Stimulated activated CD8-positive, alpha-beta memory T cell treated with anti-CD3 and anti-CD28 coated beads, Interleukin-15, amount 100 ng/mL, for 4 hours (primary cell): Measurements from ENCODE around the gene FUT7.
A peak's percentile ranks its signal among the peaks of the same experiment; 100 is the strongest.
"Not testable (repeated sequence)": the region's sequence is repeated elsewhere in the genome, so short reads cannot be mapped to it uniquely, and the experiment has no call there.

ENCODE experiments used
- DNase-seq, 2 donors: peaks; one replicate each; pipeline ENCODE4 v3.0.0-alpha.2; 2020; ENCODE audit warnings: low read depth in 2 of 2

FUT7 gene

DNA sequence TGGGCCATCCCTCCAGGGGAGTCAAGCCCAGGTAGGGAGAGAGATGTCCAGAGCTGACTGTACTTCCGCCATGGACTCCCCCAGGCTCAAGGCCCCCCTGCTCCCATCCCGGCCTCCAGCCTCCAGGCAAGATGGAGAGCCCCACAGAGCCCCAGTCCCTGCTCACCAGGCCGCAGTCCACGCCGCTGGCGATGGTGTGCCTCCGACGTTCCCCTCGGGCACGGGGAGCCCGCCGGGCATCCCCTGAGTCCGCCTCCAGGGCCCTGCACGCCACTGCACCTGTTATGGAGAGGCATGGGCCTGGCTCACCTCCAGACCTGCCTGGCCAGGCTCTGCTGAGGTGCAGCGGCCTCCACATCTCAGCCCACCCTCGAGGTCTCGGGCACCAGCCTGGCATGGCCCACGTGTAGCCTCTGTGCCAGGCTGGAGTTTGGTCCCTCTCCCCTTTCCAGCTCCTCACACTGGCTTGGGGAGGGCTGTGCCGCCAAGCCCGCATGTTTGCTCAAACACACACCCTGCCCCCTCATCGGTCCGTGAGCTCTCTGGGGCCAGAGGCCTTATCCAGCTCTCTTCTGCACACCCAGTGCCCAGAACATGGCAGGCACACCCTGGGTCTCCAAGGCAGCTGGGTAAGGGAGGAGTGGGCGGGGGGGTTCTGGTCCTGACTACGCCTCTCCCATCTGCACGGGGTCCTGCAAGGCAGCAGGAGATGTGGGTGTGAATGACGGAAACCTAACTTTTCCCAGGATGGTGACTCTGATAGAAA, 34.4 kb upstream of the FUT7 start:
- DNase-seq, result no peak

DNA sequence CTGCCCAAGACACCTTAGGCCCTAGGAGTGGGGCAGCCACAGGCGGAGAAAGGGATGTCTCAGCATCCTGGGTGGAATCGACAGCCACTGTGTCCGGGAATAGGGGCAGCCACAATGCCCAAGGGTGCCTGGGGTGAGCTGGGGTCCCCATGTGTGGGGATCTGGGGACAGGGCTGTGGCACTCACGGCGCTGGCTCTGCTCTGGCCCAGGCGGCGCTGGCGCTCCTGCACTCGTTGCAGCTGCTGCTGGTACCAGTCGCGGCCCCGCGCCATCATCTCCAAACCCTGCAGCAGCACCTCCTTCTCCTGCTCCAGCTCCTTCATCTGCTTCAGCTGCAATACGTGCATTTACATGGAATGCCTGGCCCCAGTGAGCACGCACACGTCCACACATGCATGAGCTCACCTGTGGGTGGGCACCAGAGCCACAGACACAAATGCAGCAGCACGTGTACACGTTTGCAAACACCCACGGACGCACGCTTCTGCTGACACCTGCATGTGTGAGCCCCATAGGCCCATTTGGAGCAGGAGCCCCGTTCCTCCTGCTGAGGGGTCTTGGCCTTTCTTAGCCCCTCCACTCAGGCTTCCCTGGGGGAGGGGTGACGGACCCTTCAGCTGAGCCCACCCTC, 33.6 kb upstream of the FUT7 start:
- no peak for DNase-seq

DNA sequence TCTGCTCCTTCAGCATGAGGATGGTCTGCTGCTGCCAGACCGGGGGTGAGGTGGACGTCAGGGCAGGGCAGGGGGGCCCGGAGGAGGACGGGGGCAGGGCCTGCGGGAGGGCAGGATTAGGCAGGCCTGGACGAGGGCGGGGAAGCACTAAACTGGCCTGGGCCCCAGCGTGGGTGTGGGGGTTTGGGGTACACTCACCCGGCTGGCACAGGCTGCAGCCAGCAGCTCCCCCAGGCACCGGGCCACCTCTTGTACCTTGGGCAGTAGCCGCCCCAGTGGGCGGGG, 32.9 kb upstream of the FUT7 start:
- no peak for DNase-seq

DNA sequence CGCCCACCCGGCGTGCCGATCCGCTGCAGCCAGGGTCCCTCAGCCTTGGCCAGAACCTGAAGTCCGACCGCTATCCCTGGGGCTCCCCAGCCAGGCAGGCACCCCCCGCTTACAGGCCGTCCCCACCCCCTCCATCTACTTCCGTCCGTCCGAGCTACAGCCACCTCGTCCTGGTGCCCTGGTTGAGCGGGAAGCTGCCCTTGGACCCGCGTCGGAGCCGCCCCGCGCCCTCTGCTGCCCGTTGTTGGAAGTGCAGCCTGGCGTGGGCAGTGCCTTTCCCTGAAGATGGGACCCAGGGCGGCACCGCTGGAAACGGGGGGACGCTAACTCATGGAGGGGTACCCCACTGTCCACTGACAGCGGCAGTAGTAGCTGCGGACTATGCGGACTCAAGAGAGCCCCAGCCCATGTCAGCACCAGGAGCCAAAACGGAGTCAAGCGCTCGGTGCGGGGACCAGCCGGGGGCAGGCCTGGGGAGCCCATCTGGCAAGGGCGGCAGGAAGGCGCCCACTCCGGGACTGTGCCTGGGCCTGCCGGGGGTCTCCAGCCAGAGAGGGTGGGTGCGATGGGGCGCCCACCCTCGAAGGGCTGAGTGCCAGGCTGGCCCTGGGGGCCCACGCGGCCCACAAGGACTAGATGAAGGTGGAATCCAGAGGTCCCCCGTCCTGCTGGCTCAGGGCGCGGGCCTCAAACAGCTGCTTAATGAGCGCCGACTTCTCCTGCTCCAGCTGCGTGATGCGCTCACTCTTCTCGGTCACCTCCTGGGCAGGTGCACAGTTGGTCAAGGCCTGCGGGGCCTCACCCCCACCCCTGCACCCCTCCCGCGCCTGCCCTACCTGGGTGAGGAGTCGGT, 32.4 kb upstream of the FUT7 start:
- DNase-seq, result no peak

DNA sequence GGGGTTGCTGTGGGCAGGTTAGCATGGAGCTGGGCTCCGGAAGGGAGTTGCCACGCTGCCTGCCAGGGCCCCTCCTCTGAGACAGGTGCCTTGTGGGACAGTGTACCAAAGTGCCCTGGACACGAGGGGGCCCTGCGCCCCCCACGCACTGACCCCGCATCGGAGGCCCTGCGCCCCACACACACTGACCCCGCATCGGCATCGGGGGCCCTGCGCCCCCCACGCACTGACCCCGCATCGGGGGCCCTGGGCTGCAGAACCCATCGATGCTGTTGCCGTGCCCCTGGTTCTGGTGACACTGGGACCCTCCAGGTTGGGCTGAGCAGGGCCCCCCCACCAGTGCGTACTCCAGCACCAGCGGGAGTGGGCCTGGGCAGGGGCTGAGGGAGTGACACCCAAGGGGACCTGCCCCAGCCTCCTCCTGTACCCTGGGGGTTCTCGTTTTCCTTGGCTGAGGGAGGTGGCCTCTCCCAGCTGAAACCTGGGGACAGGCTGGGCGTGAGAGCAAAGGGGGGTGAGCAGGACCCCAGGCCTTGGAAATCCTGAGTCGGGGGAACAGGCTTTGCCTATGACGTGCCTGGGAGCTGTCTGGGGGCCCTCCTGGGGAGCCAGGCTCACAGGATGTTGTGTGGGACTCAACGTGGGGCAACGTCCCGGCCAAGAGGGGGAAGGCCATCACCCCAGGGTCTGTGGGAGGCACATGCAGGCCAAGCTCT, 31.6 kb upstream of the FUT7 start:
- DNase-seq, result no peak

DNA sequence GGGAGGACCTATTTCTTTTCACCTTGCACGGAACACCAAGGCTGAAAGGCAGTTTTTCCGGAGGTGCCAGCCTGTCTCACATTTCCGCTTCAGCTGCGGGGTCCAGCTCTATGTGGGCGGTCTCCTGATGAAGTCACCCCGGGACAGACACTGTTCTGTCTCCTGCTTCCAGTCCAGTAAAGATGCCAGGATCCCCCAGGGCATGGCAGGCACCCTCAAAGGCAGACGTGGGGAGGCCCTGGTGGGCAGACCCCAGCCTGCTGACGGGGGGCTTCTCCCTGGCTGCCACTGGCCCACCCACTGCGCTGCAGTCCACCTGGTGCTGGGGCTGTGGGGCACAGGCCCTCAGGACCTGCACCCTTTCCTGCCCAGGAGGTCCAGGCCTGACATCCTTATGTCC, 30.9 kb upstream of the FUT7 start:
- not testable (repeated sequence) for DNase-seq

DNA sequence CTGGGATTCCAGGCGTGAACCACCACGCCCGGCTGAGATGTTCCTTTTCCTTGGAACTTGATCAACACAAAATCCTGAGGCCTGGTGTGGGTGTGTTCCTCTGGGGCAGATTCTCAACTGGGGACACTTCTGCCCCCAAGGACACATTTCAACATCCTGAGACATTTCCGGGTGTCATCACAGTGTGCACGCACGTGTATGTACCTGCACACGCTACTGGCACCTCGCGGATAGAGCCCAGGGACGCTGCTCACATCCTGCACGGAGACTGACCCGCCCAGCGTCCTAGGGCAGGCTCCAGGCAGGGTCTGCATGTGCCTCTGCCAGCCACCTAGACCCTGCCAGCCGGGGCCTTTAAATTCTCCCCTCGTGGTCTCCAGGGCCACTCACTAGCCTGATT, 30.5 kb upstream of the FUT7 start:
- no peak for DNase-seq

DNA sequence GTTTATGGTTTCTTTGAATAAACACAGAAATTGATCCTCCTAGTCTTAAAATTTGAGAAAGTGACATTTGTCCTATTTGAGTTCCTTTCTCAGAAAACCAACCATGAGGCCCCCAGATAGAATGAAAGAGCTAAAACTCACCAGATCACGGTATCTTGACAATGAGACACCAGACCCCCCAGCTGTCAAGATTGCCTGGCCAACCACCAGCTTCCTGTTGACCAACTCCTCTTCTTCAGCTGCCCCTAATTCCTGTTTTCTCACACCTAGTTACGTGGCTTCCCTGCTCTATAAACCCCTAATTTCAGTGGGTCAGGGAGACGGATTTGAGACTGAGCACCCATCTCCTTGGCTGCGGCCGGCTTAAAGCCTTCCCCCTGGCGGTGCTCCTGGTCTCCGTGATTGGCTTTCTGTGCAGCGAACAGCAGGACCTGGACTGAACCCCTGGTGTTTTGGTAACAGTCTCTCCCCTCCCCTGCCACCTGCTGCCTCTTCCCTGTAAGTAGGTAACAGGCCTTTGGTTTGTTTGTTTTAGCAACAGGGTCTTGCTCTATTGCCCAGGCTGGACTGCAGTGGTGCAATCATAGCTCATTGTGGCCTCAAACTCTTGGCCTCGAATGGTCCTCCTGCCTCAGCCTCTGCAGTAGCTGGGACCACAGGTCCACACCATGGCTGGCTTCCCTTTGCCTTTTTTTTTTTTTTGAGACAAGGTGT, 26.8 kb upstream of the FUT7 start:
- no peak for DNase-seq

DNA sequence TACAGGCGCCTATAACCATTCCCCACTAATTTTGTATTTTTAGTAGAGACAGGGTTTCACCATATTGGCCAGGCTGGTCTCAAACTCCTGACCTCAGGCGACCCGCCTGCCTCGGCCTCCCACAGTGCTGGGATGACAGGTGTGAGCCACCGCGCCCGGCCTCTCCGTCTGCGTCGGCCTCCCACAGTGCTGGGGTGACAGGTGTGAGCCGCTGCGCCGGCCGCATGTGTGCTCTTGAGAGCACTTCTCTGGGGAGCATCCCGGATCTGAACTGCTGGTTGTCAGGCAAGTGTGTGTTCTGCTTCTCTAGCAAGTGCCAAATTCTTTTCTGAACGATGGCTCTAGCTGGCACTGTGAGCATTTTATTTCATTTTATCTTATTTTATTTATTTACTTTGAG, 25.7 kb upstream of the FUT7 start:
- DNase-seq, result no peak

DNA sequence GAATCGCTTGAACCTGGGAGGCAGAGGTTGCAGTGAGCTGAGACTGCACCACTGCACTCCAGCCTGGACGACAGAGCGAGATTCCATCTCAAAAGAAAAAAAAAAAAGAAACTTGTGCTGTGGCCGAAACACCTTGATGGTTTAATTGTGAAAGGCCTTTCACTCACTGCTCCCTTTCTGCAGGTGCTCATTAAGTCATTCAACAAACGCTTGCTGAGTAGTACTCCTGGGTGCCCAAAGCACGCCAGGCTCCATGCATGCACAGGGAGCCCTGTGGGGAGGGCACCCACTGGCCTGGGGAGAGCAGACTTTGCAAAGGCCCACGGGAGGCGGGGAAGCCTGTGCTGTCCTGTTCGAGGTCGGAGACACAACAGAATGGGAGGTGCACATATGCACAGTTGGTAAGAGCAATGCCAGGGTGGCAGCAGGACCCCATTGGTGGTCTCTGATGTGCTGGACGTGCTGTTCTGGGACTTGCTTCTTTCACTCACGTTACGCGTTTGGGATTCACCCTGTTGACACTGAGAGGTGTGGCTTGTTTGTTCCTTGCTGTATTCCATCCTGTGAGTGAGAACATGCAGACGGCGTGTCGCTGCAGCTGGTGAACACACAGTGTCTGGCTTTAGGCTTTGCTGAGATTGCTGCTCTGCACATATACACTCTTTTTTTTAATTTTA, 25.0 kb upstream of the FUT7 start:
- DNase-seq, result no peak

DNA sequence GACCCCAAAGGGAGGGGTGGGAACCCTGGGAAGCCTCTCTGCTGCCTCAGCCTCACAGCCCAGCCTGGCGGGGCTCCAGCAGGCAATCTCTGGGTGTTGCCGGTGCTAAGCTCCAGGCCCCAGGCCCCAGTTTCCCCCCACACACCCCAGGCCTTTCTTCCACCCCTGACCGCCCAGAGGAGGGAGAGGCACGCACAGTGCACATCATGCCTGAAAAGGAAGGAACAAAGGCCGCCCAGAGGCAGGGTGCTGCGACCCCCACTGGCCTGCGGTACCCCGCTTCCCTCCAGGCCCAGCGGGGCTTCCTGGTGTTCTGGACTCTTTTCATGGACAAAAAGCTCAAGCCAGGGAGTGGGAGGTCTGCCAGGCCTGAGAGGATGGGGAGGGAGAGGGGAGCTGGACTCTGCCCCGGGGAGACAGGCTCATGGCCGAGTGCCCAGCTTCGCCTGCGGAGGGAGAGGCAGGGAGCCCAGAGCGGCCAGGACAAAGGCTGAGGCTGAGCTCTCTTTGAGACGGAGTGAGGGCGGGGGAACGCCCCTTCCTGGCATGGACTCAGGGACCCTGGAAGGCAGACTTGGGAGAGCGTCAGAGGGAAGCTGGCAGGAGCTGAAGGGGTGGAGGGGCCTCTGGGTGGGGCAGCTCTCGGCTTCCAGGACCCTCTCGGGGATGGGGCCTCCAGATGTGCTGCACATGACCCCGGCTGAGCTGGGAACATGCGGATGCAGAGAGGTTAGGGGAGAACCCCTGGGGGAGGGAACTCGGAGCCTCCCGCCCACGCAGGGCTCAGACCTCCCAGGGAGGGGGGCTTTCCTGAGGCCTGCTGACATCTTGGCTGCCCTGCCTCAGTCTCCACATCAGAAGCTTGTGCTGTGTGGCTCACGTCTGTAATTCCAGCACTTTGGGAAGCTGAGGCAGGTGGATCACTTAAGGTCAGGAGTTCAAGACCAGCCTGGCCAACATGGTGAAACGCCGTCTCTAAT, 23.8 kb upstream of the FUT7 start:
- DNase-seq, result no peak

DNA sequence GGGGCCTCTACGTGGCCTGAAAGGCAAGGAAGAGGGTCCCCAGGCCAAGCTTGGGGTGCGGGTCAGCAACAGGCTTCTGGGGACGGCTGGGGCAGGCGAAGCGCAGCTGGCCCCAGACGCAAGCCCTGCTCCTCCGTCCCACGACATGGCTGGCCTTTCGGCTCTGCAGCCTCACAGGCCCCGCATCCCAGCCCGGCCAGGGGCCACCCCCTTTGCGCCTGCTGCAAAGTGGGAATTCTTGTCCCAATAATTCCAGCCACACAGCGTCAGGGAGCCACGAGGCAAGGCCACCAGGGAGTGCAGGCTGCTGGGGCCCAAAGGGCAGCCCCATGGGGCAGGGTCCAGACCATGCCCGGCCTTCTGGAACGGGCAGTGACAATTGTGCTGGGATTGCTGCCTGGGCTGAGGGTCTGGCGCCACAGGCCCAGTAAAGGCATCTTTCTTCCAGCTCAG, 23.1 kb upstream of the FUT7 start:
- DNase-seq, result no peak

DNA sequence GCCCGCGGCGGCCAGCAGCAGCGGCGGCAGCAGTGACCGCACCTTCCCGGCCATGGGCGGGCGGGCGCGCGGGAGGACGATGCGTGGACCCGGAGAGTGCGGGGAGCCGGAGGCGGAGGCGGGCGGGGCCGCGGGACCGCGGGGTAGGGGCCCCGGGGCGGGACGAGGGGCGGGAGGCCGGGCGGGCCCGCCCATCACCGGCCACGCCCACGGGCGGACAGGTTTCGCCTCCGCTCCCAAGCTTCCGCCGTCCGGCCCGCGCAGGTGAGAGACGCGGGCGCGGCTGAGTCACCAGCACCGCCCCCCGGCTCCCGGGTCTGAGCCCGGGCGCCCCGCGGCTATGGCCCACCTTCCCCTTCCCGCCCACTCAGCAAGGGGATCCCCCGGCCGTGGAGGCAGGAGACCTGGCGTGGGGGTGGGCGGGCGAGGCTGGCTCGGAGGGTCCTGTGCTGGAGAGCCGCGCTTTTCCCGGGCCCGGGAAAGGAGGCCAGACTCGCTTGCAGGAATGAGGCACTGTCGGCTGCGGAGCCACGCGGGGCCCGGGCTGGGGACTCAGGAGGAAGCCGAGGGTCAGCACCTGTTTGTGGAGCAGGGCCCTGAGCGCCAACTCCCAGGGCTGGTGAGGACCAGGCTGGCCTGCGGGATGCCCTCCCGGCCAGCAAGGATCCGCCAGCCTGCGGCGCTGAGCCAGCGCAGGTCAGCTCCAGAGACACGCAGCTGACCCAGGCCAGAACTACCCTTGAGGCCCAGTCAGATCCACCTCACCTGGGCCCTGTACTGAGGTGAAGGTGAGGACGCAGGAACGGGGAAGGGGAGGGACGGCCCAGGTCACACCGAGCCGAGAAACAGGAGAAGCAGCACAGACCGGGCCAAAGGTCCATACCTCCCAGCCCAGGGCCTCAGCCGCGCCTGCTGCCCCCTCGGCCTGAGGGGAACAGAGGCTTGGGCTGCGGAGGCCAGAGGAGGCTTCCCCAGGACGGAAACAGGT, 22.4 kb upstream of the FUT7 start, which contains the start of gene ENTPD2:
Gene ENTPD2, minus strand, starts transcription at position 118 of the 988 bp plus-strand sequence. Its CDS starts 64 bp downstream, at position 54.
- peak in 1 of 2 donors; percentile 44 for DNase-seq

DNA sequence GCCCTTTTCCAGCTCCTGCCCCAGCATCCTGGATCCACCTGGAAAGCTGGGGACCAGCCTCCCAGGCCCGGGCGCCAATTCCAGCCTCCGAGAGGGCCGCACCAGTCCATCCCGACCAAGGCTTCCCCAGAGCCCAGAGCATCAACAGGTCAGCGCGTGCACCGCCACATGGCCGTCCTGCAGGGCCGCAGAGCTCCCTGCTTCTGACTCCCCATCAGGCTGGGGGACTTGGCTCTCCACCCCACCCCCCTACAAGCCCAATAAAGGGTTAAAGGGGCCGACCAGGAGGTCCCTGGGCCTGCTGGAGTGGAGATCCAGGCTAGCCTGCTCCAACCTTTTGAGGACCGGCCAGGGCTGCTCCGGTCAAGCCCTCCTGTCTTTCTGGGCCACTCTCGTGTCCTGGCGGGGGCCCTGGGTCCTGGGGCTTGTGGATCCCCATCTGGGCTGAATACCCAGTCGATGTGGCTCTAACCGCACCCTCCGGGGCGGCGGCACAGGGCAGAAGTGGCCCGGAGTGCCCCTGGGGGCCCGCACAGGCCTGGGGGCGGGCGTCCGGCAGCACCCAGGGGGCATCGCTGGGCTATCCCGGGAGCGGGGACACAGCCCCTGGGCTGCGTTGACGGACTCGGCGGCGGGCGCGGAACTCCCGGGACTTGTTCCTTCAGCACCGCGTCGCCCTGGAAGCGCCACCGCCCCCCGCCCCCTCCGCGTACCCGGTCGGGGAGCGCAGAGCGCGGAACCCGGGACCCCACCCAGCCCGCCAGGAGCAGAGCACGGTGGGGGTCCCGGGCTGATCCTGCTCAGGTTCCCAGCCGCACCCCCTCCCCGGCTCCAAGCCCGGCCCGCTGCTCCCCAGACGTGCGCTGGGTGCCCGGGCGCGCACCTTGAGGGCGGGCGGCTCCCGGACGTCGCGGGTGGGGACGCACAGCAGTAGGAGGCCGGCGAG, 21.4 kb upstream of the FUT7 start:
- no peak for DNase-seq

DNA sequence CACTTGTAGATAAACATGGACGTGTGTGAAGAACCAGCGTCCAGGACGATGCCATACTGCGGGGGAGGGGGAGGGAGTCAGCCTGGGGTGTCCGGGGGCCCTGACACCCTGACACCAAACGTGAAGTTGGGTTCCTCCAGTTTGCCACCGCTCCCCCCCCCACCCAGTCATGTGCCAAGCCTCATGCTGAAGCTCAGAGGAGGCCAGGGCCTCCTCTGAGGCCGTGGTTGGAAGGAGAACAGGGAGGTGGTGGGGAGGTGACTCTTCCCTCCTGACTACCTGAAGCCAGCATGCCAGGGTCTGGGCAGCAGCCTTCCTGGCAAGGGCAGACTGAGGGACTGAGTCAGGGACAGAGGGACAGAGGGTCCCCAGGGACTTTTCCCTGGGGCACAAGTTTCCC, 20.4 kb upstream of the FUT7 start:
- DNase-seq, result no peak

DNA sequence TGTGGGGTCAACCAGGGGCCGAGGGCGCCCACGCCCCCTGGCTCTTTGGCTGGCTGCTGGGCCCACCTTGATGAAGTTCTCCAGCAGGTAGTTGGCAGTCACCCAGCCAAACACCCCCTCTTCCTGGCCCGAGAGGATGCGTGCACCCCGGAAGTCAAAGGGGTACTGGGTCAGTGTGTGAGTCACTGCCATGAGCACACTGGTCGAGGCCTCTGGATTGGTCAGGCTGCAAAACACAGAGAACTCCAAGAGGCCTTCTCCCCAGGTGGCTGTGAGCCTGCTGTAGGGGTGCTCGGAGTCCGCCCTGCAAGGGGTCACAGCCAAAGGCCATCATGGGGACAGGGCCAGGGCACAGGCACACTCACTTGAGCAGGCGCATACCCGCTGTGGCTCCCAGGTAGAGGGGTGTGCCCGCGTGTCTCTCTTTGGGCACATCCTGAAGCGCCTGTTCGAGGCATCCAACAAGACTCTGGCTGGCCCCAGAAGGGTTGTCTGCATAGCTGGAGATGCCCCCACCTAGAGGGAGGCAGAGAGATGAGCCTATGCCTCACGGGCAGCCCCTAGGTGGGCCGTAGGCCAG, 19.3 kb upstream of the FUT7 start:
- DNase-seq, result no peak

DNA sequence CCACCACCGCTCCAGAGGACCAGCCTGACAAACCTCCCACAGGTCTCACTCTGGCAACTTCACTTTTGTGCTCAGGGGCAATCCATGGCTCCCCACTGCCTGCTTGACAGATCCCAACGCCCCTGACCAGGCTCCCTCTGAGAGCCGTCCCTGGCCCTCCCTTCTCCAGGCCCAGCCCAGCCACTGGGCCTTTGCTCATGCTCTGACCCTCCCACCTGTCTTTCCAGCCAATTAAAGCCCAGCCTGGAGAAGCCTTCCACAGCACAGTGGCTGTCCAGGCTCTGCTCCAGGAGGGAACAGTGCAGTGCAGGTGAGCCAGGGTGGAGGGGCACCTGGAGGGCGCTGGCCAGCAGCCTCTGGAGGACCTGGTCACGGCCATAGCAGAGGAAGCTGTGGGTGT, 18.7 kb upstream of the FUT7 start:
- DNase-seq, result no peak
